Activated CD8-positive, alpha-beta memory T cell treated with anti-CD3 and anti-CD28 coated beads, Interleukin-2, amount 50 U/mL, for 48 hours (primary cell): ENCODE data around the gene CEBPG.

Experiments used
- DNase-seq: peaks from one replicate; pipeline ENCODE4 v3.0.0-alpha.2; 2020

Gene CEBPG

GRCh38 chr19:33373453-33374235 is at the start of gene CEBPG:
Gene CEBPG, plus strand, starts transcription at chr19:33373709. Its CDS starts 5,531 bp downstream, at chr19:33379240.
- DNase-seq, result peak; percentile 97

GRCh38 chr19:33324628-33325027 is 48.9 kb upstream of the CEBPG start:
- DNase-seq, result no peak

GRCh38 chr19:33325920-33326319 is 47.6 kb upstream of the CEBPG start:
- DNase-seq, result no peak

- no peak for DNase-seq
Measured at GRCh38 chr19:33329060-33329459, 44.4 kb upstream of the CEBPG start.

DNA sequence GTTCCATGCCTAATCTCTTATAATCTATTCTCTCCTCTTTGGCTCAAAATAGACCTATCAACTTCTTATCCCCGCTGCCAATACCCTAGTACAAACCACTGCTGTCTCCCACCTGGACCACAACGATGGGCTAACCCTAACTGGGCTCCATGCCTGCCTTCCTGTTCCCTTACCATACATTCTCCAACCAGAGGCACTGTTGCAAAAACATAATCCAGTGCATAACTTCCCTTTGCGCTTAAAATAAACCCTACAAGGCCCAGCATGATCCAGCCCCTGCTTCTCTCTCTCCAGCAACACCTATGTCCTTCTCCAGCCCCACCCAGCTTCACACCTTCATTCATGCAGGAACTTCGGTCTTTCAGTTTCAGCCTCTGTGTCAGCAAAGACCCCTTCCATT is 43.8 kb upstream of the CEBPG start:
- no peak for DNase-seq

GRCh38 chr19:33332248-33332647 is 41.3 kb upstream of the CEBPG start:
- no peak for DNase-seq

DNA sequence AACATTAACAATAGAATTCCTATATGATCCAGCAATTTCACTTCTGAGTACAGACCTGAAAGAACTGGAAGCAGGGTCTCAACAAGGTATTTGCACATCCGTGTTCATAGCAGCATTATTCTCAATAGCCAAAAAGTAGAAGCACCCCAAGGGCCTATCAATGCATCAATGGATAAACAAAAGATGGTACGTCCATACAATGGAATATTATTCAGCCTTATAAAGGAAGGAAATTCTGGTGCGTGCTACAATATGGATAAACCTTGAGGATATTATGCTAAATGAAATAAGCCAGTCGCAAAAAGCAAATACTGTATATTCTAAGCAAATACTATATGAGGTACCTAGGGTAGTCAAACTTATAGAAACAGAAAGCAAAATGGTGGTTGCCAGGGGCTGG is 40.4 kb upstream of the CEBPG start:
- no peak for DNase-seq

GRCh38 chr19:33333642-33334041 is 39.9 kb upstream of the CEBPG start:
- no peak for DNase-seq

DNA sequence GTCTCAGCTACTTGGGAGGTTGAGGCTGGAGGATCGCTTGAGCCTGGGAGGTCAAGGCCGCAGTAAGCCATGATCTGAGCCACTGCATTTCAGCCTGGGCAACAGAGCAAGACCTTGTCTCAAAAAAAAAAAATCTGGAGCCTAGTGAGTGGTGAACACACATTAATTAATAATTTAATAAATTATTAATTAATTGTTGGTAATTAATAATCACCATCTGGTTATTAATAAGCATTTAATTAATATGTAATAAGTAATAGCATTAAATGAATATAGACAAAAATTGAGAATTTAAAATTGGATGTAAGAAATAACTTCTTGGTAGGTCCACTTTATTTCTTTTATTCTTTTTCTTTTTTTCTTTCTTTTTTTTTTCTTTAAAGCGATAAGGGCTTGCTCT is 39.2 kb upstream of the CEBPG start:
- no peak for DNase-seq

DNA sequence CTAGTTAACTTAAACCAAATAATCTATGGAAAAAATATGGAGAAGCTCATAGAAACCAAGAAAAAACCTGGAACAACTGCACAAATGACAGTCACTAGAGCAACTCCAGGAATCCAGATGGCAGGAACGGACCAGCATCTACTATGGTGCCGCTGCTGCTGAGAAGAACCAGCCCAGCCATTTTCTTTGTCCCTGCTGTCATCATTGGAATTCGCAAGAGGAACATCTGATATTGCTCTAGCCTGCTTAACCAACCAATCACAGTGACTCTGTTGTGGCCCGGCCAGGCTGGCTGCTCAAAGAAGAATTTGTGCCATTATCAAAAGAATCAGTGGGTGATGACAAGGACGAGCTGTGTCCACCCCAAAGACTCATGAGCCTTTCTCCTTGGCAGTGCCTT is 38.1 kb upstream of the CEBPG start:
- no peak for DNase-seq

- no peak for DNase-seq
Measured at GRCh38 chr19:33339016-33339984, 34.2 kb upstream of the CEBPG start.

DNA sequence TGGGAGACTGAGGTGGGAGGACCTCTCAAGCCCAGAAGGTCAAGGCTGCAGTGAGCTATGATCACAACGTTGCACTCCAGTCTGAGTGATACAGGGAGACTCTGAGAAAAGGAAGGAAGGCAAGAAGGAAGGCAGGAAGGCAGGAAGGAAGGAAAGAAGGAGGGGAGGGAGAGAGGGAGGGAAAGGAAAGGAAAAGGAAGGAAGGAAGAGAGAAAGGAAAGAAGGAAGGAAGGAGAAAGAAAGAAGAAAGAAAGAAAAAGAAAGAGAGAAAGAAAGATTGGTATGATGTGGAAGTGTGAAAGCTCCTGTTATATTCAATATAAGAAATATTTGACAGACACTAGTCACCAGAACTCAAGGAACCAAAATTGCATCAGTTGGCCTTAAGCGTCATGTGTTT is 32.5 kb upstream of the CEBPG start:
- DNase-seq, result no peak

DNA sequence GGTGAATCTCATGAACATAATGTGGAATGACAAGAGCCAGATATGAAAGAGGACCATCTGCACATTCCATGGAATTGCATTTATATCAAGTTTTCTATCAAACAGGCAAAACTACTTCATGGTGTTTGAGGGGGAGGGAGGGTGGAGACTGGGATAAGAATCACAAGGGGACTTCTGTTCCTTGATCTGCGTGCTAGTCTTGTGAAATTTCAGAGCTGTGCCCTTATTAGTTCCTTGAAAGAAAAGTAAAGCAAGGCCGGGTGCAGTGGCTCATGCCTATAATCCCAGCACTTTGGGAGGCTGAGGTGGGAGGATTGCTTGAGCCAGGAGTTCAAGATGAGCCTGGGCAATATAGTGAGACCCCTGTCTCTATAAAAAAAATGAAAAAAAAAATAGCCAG is 30.2 kb upstream of the CEBPG start:
- DNase-seq, result no peak

GRCh38 chr19:33343859-33344572 is 29.5 kb upstream of the CEBPG start:
- no peak for DNase-seq

- DNase-seq, result no peak
Measured at GRCh38 chr19:33344573-33344925, 29.0 kb upstream of the CEBPG start.

- DNase-seq, result no peak
Measured at GRCh38 chr19:33345163-33345562, 28.3 kb upstream of the CEBPG start.

DNA sequence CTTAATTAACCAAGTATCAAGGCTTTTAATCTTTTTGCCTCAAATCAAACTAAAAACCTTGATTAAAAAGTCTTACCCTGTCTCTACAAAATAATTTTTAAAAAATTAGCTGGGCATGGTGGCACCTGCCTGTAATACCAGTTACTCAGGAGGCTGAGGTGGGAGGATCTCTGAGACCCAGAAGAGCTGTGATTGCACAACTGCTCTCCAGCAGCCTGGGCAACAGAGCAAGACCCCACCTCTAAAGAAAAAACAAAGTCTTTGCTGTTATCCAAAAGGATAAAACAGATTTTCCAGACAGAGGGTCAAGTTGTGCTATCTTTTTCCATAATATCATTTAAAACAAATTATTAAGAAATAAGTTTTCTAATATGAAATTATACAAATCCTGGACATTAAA is 26.8 kb upstream of the CEBPG start:
- DNase-seq, result no peak

- DNase-seq, result no peak
Measured at GRCh38 chr19:33347300-33347699, 26.2 kb upstream of the CEBPG start.

GRCh38 chr19:33348301-33349010 is 25.1 kb upstream of the CEBPG start:
- no peak for DNase-seq

GRCh38 chr19:33349319-33350289 is 23.9 kb upstream of the CEBPG start:
- DNase-seq, result no peak

- no peak for DNase-seq
Measured at GRCh38 chr19:33350538-33351309, 22.8 kb upstream of the CEBPG start.
